Cerebellar cortex (tissue), 1 donor: ENCODE measurements around the gene CSF1R.

ENCODE experiments used
- DNase-seq: peaks from one replicate; pipeline ENCODE4 v3.0.0-alpha.2; 2015; ENCODE audit warnings: low spot score

Gene CSF1R

GRCh38 chr5:150120617-150121447 lies 34.5 kb upstream of the CSF1R start:
- no peak for DNase-seq

- no peak for DNase-seq
Measured at GRCh38 chr5:150120062-150120441, 33.7 kb upstream of the CSF1R start.

GRCh38 chr5:150119421-150120061 lies 33.2 kb upstream of the CSF1R start:
- no peak for DNase-seq

- DNase-seq: no peak
Measured at GRCh38 chr5:150118561-150119229, 32.3 kb upstream of the CSF1R start.

GRCh38 chr5:150117945-150118560 lies 31.7 kb upstream of the CSF1R start:
- DNase-seq: no peak

GRCh38 chr5:150116667-150117400 lies 30.5 kb upstream of the CSF1R start:
- DNase-seq: no peak

- DNase-seq: no peak
Measured at GRCh38 chr5:150114773-150115408, 28.5 kb upstream of the CSF1R start.

- no peak for DNase-seq
Measured at GRCh38 chr5:150114102-150114641, 27.8 kb upstream of the CSF1R start.

- DNase-seq: no peak
Measured at GRCh38 chr5:150113047-150113744, 26.8 kb upstream of the CSF1R start.

GRCh38 chr5:150112201-150113046 lies 26.1 kb upstream of the CSF1R start:
- no peak for DNase-seq

- DNase-seq: no peak
Measured at GRCh38 chr5:150111122-150111521, 24.8 kb upstream of the CSF1R start.

- no peak for DNase-seq
Measured at GRCh38 chr5:150109921-150110320, 23.6 kb upstream of the CSF1R start.

GRCh38 chr5:150108711-150109514 lies 22.6 kb upstream of the CSF1R start:
- DNase-seq: no peak

- DNase-seq: no peak
Measured at GRCh38 chr5:150107909-150108447, 21.6 kb upstream of the CSF1R start.

- DNase-seq: no peak
Measured at GRCh38 chr5:150106674-150107426, 20.5 kb upstream of the CSF1R start.

- DNase-seq: no peak
Measured at GRCh38 chr5:150105928-150106615, 19.7 kb upstream of the CSF1R start.

GRCh38 chr5:150104550-150104870 lies 18.2 kb upstream of the CSF1R start:
- no peak for DNase-seq
